ENCODE results near the gene CTXN2. TPM values are rescaled to one million over a fixed set of nuclear protein-coding genes. Genes with fewer than 3 reads are reported as not detected.

The CTXN2 gene
- total RNA-seq, 1 donor from 2014 or later = not detected

DNA sequence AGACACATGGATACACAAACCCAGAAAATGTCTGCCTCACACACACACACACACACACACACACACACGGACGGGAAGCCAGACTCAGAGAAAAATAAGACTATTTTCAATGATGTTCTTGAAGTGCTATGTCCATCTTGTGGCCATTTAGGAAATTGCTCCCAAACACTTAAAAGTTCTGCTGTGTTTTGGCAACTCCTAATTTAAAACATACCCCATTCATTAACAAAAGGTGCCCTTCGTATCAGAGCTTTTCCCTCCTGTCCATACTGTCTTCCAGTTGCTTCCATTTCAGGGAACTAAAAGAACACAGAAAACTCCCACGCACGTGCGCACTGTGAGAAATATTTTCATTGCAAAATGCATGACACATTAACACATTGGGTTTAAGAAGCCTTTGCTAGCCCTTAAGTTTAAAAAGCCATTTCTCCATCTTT is 59.2 kb downstream of the CTXN2 start:
- peak in 1 of 2 donors; percentile 66 for DNase-seq (ENCODE audit: low spot score in 2 of 2)
- intact Hi-C loops (cut with DNase I) = loop anchor here (2.0 to 5.0 kb wide), 5 partner anchors 37 to 1053 kb away; no protein-coding TSS in a partner anchor

DNA sequence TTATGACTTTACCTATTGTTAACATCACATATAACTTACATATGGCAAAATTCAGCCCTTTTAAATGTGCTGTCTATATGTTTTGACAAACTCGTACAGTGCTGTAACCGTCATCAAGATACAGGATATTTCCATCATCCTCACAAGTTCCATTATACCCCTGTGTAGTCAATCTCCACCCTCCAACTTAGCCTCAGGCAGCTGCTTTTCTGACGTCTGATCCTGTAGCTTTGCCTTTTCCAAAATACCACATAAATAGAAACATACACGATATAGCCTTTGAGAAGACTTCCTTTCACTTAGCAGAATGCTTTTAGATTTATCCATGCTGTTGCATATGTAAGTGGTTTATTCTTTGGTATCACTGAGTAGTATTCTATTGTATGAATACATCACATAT is 61.7 kb downstream of the CTXN2 start:
- intact Hi-C loops (cut with DNase I) = loop anchor here (5.0 kb wide), 3 partner anchors 34 to 1056 kb away; no protein-coding TSS in a partner anchor
- Histone ChIP-seq H3K9me3 (no peaks in the 10 kb centered on the region), H3K27me3 (no peaks in the 10 kb centered on the region), H3K36me3 (no peaks in the 10 kb centered on the region), H3K27ac (no peak overlapping the region), H3K4me3 (no peak overlapping the region), H3K4me1 (peaks cover 0 to 6% of the 10 kb centered on the region in 2 donors)
- DNase-seq (ENCODE audit: low spot score in 2 of 2) = no peak
- TF ChIP-seq, protein P1, sequence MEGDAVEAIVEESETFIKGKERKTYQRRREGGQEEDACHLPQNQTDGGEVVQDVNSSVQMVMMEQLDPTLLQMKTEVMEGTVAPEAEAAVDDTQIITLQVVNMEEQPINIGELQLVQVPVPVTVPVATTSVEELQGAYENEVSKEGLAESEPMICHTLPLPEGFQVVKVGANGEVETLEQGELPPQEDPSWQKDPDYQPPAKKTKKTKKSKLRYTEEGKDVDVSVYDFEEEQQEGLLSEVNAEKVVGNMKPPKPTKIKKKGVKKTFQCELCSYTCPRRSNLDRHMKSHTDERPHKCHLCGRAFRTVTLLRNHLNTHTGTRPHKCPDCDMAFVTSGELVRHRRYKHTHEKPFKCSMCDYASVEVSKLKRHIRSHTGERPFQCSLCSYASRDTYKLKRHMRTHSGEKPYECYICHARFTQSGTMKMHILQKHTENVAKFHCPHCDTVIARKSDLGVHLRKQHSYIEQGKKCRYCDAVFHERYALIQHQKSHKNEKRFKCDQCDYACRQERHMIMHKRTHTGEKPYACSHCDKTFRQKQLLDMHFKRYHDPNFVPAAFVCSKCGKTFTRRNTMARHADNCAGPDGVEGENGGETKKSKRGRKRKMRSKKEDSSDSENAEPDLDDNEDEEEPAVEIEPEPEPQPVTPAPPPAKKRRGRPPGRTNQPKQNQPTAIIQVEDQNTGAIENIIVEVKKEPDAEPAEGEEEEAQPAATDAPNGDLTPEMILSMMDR (IDR thresholded peaks at IDR 0.05) = no peak

More for the DNA sequence above, 59.2 kb downstream of the CTXN2 start:
- no peaks in the 10 kb centered on the region for H3K9me3 ChIP-seq
- no peak overlapping the region for H3K4me3 ChIP-seq
- H3K27ac ChIP-seq = peak overlapping the region in 1 of 2 donors; percentile 28
- no peaks in the 10 kb centered on the region for H3K36me3 ChIP-seq
- no peaks in the 10 kb centered on the region for H3K27me3 ChIP-seq
- TF ChIP-seq, protein P1 (IDR thresholded peaks at IDR 0.05) = peak; percentile 58 to 67 (median 63)
- H3K4me1 ChIP-seq = peaks cover 0 to 6% of the 10 kb centered on the region in 2 donors

Other genes starting within 250 kb of the CTXN2 start
- gene SLC24A5, start 70.7 kb upstream of the CTXN2 start, total RNA-seq = not detected
- gene MYEF2, start 13.4 kb upstream of the CTXN2 start, total RNA-seq = 13.6 TPM
- not detected for gene SLC12A1, start 14.6 kb downstream of the CTXN2 start, total RNA-seq
- gene DUT, start 139.8 kb downstream of the CTXN2 start, total RNA-seq = 150 TPM